SH-SY5Y (cell line): Measurements from ENCODE around the gene GTF2H3.

Source experiments
- GATA2 ChIP-seq: IDR thresholded peaks from 2 replicates; pipeline ENCODE4 v1.6.1; 2011; ENCODE audit warnings: mild to moderate bottlenecking, low read depth, low read length
- GATA3 ChIP-seq: IDR thresholded peaks from 2 replicates; pipeline ENCODE4 v1.6.1; 2011; ENCODE audit warnings: low read depth, mild to moderate bottlenecking, low read length, moderate library complexity

DNA sequence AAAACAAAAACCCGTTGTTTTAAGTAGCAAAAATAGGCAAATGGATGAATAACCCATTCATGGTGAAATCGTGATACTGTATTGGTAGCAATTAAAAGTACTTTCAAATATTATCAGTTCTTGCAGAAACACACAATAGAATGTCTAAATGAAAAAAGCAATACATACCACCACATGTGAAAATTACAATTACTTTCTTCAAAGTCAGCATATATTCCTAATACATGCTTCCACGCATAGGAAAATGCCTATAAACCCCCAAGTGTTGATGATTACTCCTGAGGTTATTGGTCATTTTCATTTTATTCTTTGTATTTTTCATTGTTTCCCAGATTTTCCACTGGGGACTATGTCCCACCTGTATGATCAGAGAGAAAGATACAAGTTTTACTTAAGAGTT is 16.5 kb upstream of the GTF2H3 start:
- TF ChIP-seq GATA2 (no peak), GATA3 (no peak)
